Heart left ventricle (tissue), 13 donors: ENCODE data around the gene NOP56.

Experiments
- POLR2A ChIP-seq, 2 donors: fragments of 450-650 bp; IDR thresholded peaks; one replicate each; pipeline ENCODE4 v1.6.1; 2017; ENCODE audit warnings: antibody characterized with exemption in 2 of 2, mild to moderate bottlenecking in 2 of 2, moderate library complexity in 2 of 2
- TF ChIP-seq, protein P1 (sequence below), 12 donors: fragments of 200-600 bp; sonication (generic) in 4 of 12; IDR thresholded peaks; one replicate each; pipeline versions ENCODE4 v1.5.0 to v1.8.0; 2018 to 2022; ENCODE audit warnings: antibody characterized with exemption in 12 of 12, mild to moderate bottlenecking in 5 of 12
- donor health status: ischemic (EF 13 %, LVEDD 7.1; RV severe dilation, severe dysfunction).
- donor health status: DM: no; HTN: yes; CAD: no.
- donor health status: DM: no; HTN: no; CAD: no.
- donor health status: ischemic (EF 25% LVEDD 6.9; RV normal size, moderate dysfunction).
- donor health status: ischemic (EF 25% LVEDD 5.7; RV mildly dilated, moderate dysfunction).
- donor health status: ischemic (EF 35%, LVEDD 5.7; RV mildly dilated, moderate dysfunction).
- donor health status: nonischemic (EF 11% LVEDD 7.7; RV severe dilation, severe dysfunction).
- donor health status: DM: yes; HTN: yes; CAD: no.
- donor health status: PGD.
- donor health status: ischemic (EF 29% LVEDD 5.4; RV normal size, mild dysfunction).
- donor health status: nonischemic (EF 23%, LVEDD 6.1; RV moderate dilation, normal function).

DNA sequence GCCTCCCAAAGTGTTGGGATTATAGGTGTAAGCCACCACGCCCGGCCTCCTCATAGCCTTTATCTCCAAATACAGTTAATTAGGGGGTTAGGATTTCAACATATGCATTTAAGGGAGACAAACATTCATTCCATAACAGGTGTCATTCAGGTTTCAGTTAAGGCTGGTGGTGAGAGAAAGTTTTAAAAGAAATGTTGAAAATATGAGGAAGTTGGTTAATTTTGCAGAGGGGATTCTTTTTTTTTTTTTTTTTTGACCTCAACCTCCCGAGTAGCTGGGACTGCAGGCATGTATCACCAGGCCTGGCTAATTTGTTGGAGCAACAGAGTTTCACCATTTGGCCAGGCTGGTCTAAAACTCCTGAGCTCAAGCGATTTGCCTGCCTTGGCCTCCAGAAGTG is 27.6 kb downstream of the NOP56 start:
- TF ChIP-seq, protein P1, sequence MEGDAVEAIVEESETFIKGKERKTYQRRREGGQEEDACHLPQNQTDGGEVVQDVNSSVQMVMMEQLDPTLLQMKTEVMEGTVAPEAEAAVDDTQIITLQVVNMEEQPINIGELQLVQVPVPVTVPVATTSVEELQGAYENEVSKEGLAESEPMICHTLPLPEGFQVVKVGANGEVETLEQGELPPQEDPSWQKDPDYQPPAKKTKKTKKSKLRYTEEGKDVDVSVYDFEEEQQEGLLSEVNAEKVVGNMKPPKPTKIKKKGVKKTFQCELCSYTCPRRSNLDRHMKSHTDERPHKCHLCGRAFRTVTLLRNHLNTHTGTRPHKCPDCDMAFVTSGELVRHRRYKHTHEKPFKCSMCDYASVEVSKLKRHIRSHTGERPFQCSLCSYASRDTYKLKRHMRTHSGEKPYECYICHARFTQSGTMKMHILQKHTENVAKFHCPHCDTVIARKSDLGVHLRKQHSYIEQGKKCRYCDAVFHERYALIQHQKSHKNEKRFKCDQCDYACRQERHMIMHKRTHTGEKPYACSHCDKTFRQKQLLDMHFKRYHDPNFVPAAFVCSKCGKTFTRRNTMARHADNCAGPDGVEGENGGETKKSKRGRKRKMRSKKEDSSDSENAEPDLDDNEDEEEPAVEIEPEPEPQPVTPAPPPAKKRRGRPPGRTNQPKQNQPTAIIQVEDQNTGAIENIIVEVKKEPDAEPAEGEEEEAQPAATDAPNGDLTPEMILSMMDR (IDR thresholded peaks at IDR 0.05): no peak
- TF ChIP-seq POLR2A (IDR thresholded peaks at IDR 0.05): no peak
